ENCODE data around the gene PVALEF. TPM values are rescaled to one million over a fixed set of nuclear protein-coding genes. Genes with fewer than 3 reads are reported as not detected.
A peak's percentile ranks its signal among the peaks of the same experiment; 100 is the strongest.

The PVALEF gene
- total and polyA plus RNA-seq, 11 donors = not detected

GRCh38 chr17:81169870-81170309 lies 4.6 kb downstream of the PVALEF start:
- DNase-seq (no peak), ATAC-seq (no peak)
- H3K27me3 ChIP-seq = peaks cover 0 to 25% (median 0%) of the 10 kb centered on the region in 9 donors

DNA sequence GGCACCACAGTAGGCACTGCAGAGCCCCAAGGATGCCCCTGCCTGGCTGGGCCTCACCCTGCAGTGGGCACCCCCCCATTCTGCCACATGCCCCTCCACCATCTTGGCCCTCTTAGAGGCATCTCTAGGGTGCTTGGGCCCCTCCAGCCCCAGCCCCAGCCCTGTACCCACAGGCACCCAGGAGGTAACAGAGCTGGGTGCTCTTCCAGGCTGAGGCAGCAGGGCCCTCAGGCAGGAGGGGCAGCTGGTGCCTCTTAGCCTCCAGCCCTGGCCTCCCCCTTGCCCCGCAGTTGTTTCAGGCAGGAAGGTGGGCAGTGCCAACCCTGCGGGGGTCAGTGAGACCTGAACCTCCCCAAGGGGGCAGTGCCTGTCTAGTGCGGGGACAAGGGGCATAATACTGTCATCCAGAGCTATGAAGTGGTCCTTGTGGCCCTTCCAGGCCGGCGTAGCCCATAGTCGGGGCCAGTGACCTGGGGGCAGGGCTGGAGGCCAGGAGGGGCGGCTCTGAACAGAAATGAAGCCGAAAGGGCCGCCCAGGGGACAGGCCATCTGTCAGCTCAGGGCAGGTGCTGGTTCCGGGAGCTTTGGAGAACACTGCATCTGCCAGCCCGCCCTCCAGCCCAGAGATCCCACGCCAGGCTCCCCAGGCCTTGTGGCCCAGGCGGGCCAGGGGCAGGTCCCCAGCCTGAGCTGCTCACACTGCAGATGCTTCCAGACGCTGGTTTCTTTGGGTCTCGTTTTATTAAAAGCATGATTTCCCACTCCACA lies 5.6 kb downstream of the PVALEF start:
- WGBS, 4 donors = 92 to 95% (median 92%) methylated on average over 15 of the region's 15 CpGs
- intact Hi-C loops (cut with DNase I) = no loop called here
- DNase-seq = no peak
- Histone ChIP-seq H3K36me3 (no peaks in the 10 kb centered on the region), H3K9me3 (peaks cover 0 to 10% (median 0%) of the 10 kb centered on the region in 12 donors), H3K27ac (no peak overlapping the region), H3K27me3 (peaks cover 0 to 16% (median 0%) of the 10 kb centered on the region in 9 donors), H3K4me1 (peaks cover 0 to 7% (median 0%) of the 10 kb centered on the region in 12 donors), H3K4me3 (no peak overlapping the region)
- ATAC-seq = peak in 1 of 4 donors; percentile 9
- no peak for TF ChIP-seq POLR2A (IDR thresholded peaks at IDR 0.05)
- TF ChIP-seq, protein P1, sequence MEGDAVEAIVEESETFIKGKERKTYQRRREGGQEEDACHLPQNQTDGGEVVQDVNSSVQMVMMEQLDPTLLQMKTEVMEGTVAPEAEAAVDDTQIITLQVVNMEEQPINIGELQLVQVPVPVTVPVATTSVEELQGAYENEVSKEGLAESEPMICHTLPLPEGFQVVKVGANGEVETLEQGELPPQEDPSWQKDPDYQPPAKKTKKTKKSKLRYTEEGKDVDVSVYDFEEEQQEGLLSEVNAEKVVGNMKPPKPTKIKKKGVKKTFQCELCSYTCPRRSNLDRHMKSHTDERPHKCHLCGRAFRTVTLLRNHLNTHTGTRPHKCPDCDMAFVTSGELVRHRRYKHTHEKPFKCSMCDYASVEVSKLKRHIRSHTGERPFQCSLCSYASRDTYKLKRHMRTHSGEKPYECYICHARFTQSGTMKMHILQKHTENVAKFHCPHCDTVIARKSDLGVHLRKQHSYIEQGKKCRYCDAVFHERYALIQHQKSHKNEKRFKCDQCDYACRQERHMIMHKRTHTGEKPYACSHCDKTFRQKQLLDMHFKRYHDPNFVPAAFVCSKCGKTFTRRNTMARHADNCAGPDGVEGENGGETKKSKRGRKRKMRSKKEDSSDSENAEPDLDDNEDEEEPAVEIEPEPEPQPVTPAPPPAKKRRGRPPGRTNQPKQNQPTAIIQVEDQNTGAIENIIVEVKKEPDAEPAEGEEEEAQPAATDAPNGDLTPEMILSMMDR (IDR thresholded peaks at IDR 0.05) = no peak

More at GRCh38 chr17:81169870-81170309, 4.6 kb downstream of the PVALEF start:
- intact Hi-C loops (cut with DNase I) = no loop called here
- H3K36me3 ChIP-seq = no peaks in the 10 kb centered on the region
- no peak overlapping the region for H3K4me3 ChIP-seq
- no peak overlapping the region for H3K27ac ChIP-seq
- H3K9me3 ChIP-seq = no peaks in the 10 kb centered on the region
- H3K4me1 ChIP-seq = peaks cover 0 to 15% (median 4%) of the 10 kb centered on the region in 12 donors
- WGBS, 4 donors = 95 to 100% (median 97%) methylated on average over 3 of the region's 3 CpGs
- TF ChIP-seq, protein P1 (IDR thresholded peaks at IDR 0.05) = no peak
- TF ChIP-seq POLR2A (IDR thresholded peaks at IDR 0.05) = no peak

DNA sequence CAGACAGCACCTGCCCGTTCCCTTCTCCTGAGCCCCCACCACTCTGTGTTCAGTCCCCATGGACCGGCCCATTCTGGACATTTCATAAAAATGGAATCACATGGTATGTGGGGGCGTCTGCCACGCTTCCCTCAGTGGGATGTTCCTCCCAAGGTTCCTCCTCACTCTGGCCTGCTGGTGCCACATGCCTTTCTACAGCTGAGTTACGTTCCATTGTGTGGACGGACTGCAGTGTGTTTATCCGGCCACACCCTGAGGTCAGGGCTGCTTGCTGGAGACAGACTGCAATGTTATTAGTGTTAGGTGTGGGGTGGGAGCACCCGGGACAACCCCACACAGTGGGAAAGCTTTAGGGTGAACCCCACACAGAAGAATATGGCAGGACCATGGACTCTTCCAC lies 6.6 kb downstream of the PVALEF start:
- H3K36me3 ChIP-seq = no peaks in the 10 kb centered on the region
- H3K27ac ChIP-seq = no peak overlapping the region
- H3K27me3 ChIP-seq = peaks cover 0 to 11% (median 0%) of the 10 kb centered on the region in 9 donors
- ATAC-seq (peak in 1 of 4 donors; percentile 32), DNase-seq (no peak)
- H3K9me3 ChIP-seq = peaks cover 0 to 10% (median 0%) of the 10 kb centered on the region in 12 donors
- intact Hi-C loops (cut with DNase I) = no loop called here
- WGBS, 4 donors = 51 to 76% (median 70%) methylated on average over 7 to 8 of the region's 8 CpGs
- TF ChIP-seq, protein P1 (IDR thresholded peaks at IDR 0.05) = no peak
- TF ChIP-seq POLR2A (IDR thresholded peaks at IDR 0.05) = no peak
- H3K4me3 ChIP-seq = no peak overlapping the region
- H3K4me1 ChIP-seq = no peaks in the 10 kb centered on the region

- DNase-seq = no peak
- Histone ChIP-seq H3K27me3 (peaks cover 0 to under 1% (median 0%) of the 10 kb centered on the region in 9 donors), H3K4me3 (no peak overlapping the region), H3K9me3 (peaks cover 0 to 10% (median 0%) of the 10 kb centered on the region in 12 donors), H3K4me1 (no peaks in the 10 kb centered on the region), H3K27ac (no peak overlapping the region), H3K36me3 (no peaks in the 10 kb centered on the region)
- TF ChIP-seq POLR2A (IDR thresholded peaks at IDR 0.05) = no peak
- TF ChIP-seq, protein P1 (IDR thresholded peaks at IDR 0.05) = no peak
- WGBS, 4 donors = 82 to 87% (median 85%) methylated on average over 10 to 11 of the region's 11 CpGs
- intact Hi-C loops (cut with DNase I) = no loop called here
- ATAC-seq = no peak
Measured at GRCh38 chr17:81173052-81173761, 7.9 kb downstream of the PVALEF start.

All from heart left ventricle (tissue), 16 donors.